Mesenchymal stem cell (in vitro differentiated cells and primary cell): ENCODE measurements around the gene LAPTM5.

Experiments
- DNase-seq: peaks from one replicate; pipeline ENCODE4 v3.0.0-alpha.2; 2013
- H2AFZ ChIP-seq: one replicate; pipeline ENCODE4 v1.6.1; 2013; ENCODE audit warnings: low read depth, mild to moderate bottlenecking, control low read depth, inconsistent platforms, low read length, moderate library complexity
- H2AK5ac ChIP-seq: 2 replicates; pipeline ENCODE4 v1.6.1; 2013; ENCODE audit warnings: low read length, moderate library complexity, mild to moderate bottlenecking, inconsistent platforms; ENCODE audit not compliant: severe bottlenecking
- H2BK120ac ChIP-seq: one replicate; pipeline ENCODE4 v1.6.1; 2013; ENCODE audit warnings: low read depth, mild to moderate bottlenecking, inconsistent platforms, low read length, moderate library complexity
- H2BK12ac ChIP-seq, 2 experiments: one replicate each; pipeline ENCODE4 v1.6.1; 2013; ENCODE audit warnings: inconsistent platforms in 2 of 2, low read length in 2 of 2, mild to moderate bottlenecking in 2 of 2, moderate library complexity in 2 of 2, control low read depth in 1 of 2
- H2BK15ac ChIP-seq: one replicate; pipeline ENCODE4 v1.6.1; 2013; ENCODE audit warnings: mild to moderate bottlenecking, low read depth, inconsistent platforms; ENCODE audit not compliant: poor library complexity, severe bottlenecking
- H2BK5ac ChIP-seq: 2 replicates; pipeline ENCODE4 v1.6.1; 2013; ENCODE audit warnings: low read depth, mild to moderate bottlenecking, low read length, control low read depth, inconsistent platforms; ENCODE audit not compliant: poor library complexity, severe bottlenecking
- H3K14ac ChIP-seq, 2 experiments: one replicate each; pipeline ENCODE4 v1.6.1; 2013; ENCODE audit warnings: inconsistent platforms in 2 of 2, low read length in 2 of 2, control low read depth in 1 of 2, mild to moderate bottlenecking in 1 of 2, moderate library complexity in 1 of 2
- H3K18ac ChIP-seq, 2 experiments: one replicate each; pipeline ENCODE4 v1.6.1; 2013; ENCODE audit warnings: inconsistent platforms in 2 of 2, low read length in 2 of 2, control low read depth in 1 of 2, low read depth in 1 of 2, mild to moderate bottlenecking in 1 of 2
- H3K23ac ChIP-seq, 2 experiments: one replicate each; pipeline ENCODE4 v1.6.1; 2013; ENCODE audit warnings: inconsistent platforms in 2 of 2, low read length in 2 of 2, mild to moderate bottlenecking in 2 of 2, moderate library complexity in 2 of 2, control low read depth in 1 of 2
- H3K27ac ChIP-seq: 2 replicates; pipeline ENCODE4 v1.5.1; 2013; ENCODE audit warnings: mild to moderate bottlenecking, moderate library complexity, low read length, control low read depth, inconsistent platforms; ENCODE audit not compliant: poor library complexity, severe bottlenecking
- H3K27me3 ChIP-seq, 2 experiments: 2 replicates each; pipeline versions ENCODE4 v1.6.1 to v1.7.0; 2013; ENCODE audit warnings: low read length in 2 of 2, mild to moderate bottlenecking in 2 of 2, moderate library complexity in 2 of 2, control low read depth in 1 of 2, inconsistent platforms in 1 of 2; ENCODE audit not compliant: control insufficient read depth in 1 of 2, insufficient read depth in 1 of 2
- H3K36me3 ChIP-seq, 2 experiments: 2 replicates each; pipeline versions ENCODE4 v1.6.1 to v1.7.0; 2013; ENCODE audit warnings: low read length in 2 of 2, control low read depth in 1 of 2, inconsistent platforms in 1 of 2, low read depth in 1 of 2, mild to moderate bottlenecking in 1 of 2; ENCODE audit not compliant: insufficient read depth in 2 of 2, control insufficient read depth in 1 of 2
- H3K4ac ChIP-seq, 2 experiments: one replicate each; pipeline ENCODE4 v1.6.1; 2013; ENCODE audit warnings: inconsistent platforms in 2 of 2, low read length in 2 of 2, mild to moderate bottlenecking in 2 of 2, moderate library complexity in 2 of 2, control low read depth in 1 of 2, low read depth in 1 of 2
- H3K4me1 ChIP-seq: 2 replicates; pipeline ENCODE4 v1.6.1; 2013; ENCODE audit warnings: low read depth, low read length, control low read depth; ENCODE audit not compliant: control insufficient read depth, insufficient read depth
- H3K4me2 ChIP-seq: 2 replicates; pipeline ENCODE4 v1.6.1; 2013; ENCODE audit warnings: low read length, mild to moderate bottlenecking, inconsistent platforms; ENCODE audit not compliant: poor library complexity, severe bottlenecking
- H3K4me3 ChIP-seq, 2 experiments: 2 replicates each; pipeline versions ENCODE4 v1.5.1 to v1.7.0; 2013; ENCODE audit warnings: low read length in 2 of 2, mild to moderate bottlenecking in 2 of 2, control low read depth in 1 of 2, low read depth in 1 of 2; ENCODE audit not compliant: insufficient read depth in 1 of 2
- H3K79me1 ChIP-seq: replicated peaks from 2 replicates; pipeline ENCODE4 v1.6.1; 2013; ENCODE audit warnings: mild to moderate bottlenecking, control low read depth, low read length, inconsistent platforms; ENCODE audit not compliant: poor library complexity, severe bottlenecking
- H3K9ac ChIP-seq: 2 replicates; pipeline ENCODE4 v1.7.0; 2013; ENCODE audit warnings: mild to moderate bottlenecking, low read length, moderate library complexity
- H3K9me3 ChIP-seq: 2 replicates; pipeline ENCODE4 v1.7.0; 2013; ENCODE audit warnings: mild to moderate bottlenecking, low read length; ENCODE audit not compliant: control insufficient read depth
- H4K8ac ChIP-seq: one replicate; pipeline ENCODE4 v1.6.1; 2013; ENCODE audit warnings: inconsistent platforms, mild to moderate bottlenecking, low read length, moderate library complexity
- H4K91ac ChIP-seq: one replicate; pipeline ENCODE4 v1.6.1; 2013; ENCODE audit warnings: mild to moderate bottlenecking, low read length, inconsistent platforms
- WGBS: methylation state at CpG from one replicate; pipeline ENCODE4 v1.1.7; 2013; ENCODE audit warnings: mixed read lengths; 5-methylcytosine and 5-hydroxymethylcytosine counted together

LAPTM5 gene

GRCh38 chr1:30693366-30693765 lies 64.2 kb downstream of the LAPTM5 start:
- Histone ChIP-seq H2BK15ac (no peak overlapping the region), H3K9ac (no peak overlapping the region), H3K23ac (no peak overlapping the region), H2AK5ac (no peak overlapping the region), H3K14ac (no peak overlapping the region), H4K91ac (no peak overlapping the region), H3K79me1 (no peaks in the 10 kb centered on the region), H3K9me3 (no peaks in the 10 kb centered on the region), H3K27ac (no peak overlapping the region), H3K4me3 (no peak overlapping the region), H2BK12ac (no peak overlapping the region), H3K36me3 (no peaks in the 10 kb centered on the region), H4K8ac (no peak overlapping the region), H3K4me1 (peaks cover 35% of the 10 kb centered on the region), H3K4ac (no peak overlapping the region), H3K4me2 (no peak overlapping the region), H3K27me3 (peaks cover 0 to 13% of the 10 kb centered on the region in 2 experiments), H3K18ac (no peak overlapping the region), H2AFZ (no peak overlapping the region), H2BK5ac (no peak overlapping the region), H2BK120ac (no peak overlapping the region)
- 72% methylated on average over 3 of the region's 3 CpGs for WGBS
- no peak for DNase-seq

DNA sequence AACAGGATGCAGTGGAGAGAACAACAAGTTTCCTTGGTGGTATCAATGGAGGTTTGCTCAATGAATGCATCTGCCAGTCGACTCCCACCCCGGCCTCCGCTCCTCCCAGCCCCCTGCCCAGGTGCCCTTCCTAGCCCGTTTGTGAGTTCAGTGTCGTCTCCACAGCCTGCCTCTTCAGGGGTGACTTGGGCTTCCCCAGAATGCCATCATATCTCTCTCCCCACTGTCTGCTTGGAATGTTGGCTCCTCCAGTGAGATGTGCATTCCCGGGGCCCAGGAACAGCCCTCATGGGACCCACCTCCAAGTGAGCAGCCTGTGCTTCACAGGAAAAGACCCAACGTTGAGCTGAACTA lies 64.6 kb downstream of the LAPTM5 start:
- H3K4me3 ChIP-seq = no peak overlapping the region
- no peak overlapping the region for H3K9ac ChIP-seq
- H3K9me3 ChIP-seq = no peaks in the 10 kb centered on the region
- no peak overlapping the region for H4K8ac ChIP-seq
- H3K27ac ChIP-seq = no peak overlapping the region
- H2BK12ac ChIP-seq = no peak overlapping the region
- no peak overlapping the region for H2AFZ ChIP-seq
- H2BK120ac ChIP-seq = no peak overlapping the region
- H2AK5ac ChIP-seq = no peak overlapping the region
- 76% methylated on average over 7 of the region's 7 CpGs for WGBS
- H3K4me2 ChIP-seq = no peak overlapping the region
- DNase-seq = no peak
- peaks cover 0 to 17% of the 10 kb centered on the region in 2 experiments for H3K27me3 ChIP-seq
- no peaks in the 10 kb centered on the region for H3K36me3 ChIP-seq
- no peak overlapping the region for H3K18ac ChIP-seq
- no peak overlapping the region for H3K23ac ChIP-seq
- no peak overlapping the region for H4K91ac ChIP-seq
- H3K14ac ChIP-seq = no peak overlapping the region
- H3K79me1 ChIP-seq = no peaks in the 10 kb centered on the region
- H2BK15ac ChIP-seq = no peak overlapping the region
- no peak overlapping the region for H2BK5ac ChIP-seq
- peaks cover 31% of the 10 kb centered on the region for H3K4me1 ChIP-seq
- H3K4ac ChIP-seq = no peak overlapping the region

- WGBS = 75% methylated on average over 7 of the region's 7 CpGs
- Histone ChIP-seq H3K4me3 (no peak overlapping the region), H2BK120ac (no peak overlapping the region), H2BK5ac (no peak overlapping the region), H3K9ac (no peak overlapping the region), H3K9me3 (no peaks in the 10 kb centered on the region), H4K8ac (no peak overlapping the region), H2BK15ac (no peak overlapping the region), H4K91ac (no peak overlapping the region), H2AK5ac (no peak overlapping the region), H3K23ac (no peak overlapping the region), H3K36me3 (no peaks in the 10 kb centered on the region), H3K4ac (no peak overlapping the region), H3K79me1 (no peaks in the 10 kb centered on the region), H3K4me1 (peaks cover 28% of the 10 kb centered on the region), H3K27me3 (peaks cover 0 to 22% of the 10 kb centered on the region in 2 experiments), H2AFZ (no peak overlapping the region), H3K27ac (no peak overlapping the region), H3K4me2 (no peak overlapping the region), H3K18ac (no peak overlapping the region), H3K14ac (no peak overlapping the region), H2BK12ac (no peak overlapping the region)
- no peak for DNase-seq
Measured at GRCh38 chr1:30692201-30692947, 65.2 kb downstream of the LAPTM5 start.

- no peak overlapping the region for H3K27ac ChIP-seq
- H3K79me1 ChIP-seq = no peaks in the 10 kb centered on the region
- no peak overlapping the region for H3K9ac ChIP-seq
- peaks cover 24% of the 10 kb centered on the region for H3K4me1 ChIP-seq
- H3K27me3 ChIP-seq = peaks cover 0 to 31% of the 10 kb centered on the region in 2 experiments
- H3K23ac ChIP-seq = no peak overlapping the region
- H3K4me2 ChIP-seq = no peak overlapping the region
- no peak overlapping the region for H2BK120ac ChIP-seq
- H3K9me3 ChIP-seq = no peaks in the 10 kb centered on the region
- 60% methylated on average over 3 of the region's 5 CpGs for WGBS
- no peaks in the 10 kb centered on the region for H3K36me3 ChIP-seq
- H3K18ac ChIP-seq = no peak overlapping the region
- H2BK12ac ChIP-seq = no peak overlapping the region
- no peak overlapping the region for H3K4ac ChIP-seq
- H2BK5ac ChIP-seq = no peak overlapping the region
- H4K8ac ChIP-seq = no peak overlapping the region
- no peak overlapping the region for H3K14ac ChIP-seq
- no peak overlapping the region for H4K91ac ChIP-seq
- H2BK15ac ChIP-seq = no peak overlapping the region
- no peak overlapping the region for H2AK5ac ChIP-seq
- H3K4me3 ChIP-seq = no peak overlapping the region
- DNase-seq = no peak
- no peak overlapping the region for H2AFZ ChIP-seq
Measured at GRCh38 chr1:30691480-30691879, 66.1 kb downstream of the LAPTM5 start.
